ELR (cell line): ENCODE measurements around the gene ARMC3.
A peak's percentile ranks its signal among the peaks of the same experiment; 100 is the strongest.

Experiments
- DNase-seq: peaks from one replicate; pipeline ENCODE4 v3.0.0-alpha.2; 2015; ENCODE audit warnings: low read depth

Gene ARMC3

DNA sequence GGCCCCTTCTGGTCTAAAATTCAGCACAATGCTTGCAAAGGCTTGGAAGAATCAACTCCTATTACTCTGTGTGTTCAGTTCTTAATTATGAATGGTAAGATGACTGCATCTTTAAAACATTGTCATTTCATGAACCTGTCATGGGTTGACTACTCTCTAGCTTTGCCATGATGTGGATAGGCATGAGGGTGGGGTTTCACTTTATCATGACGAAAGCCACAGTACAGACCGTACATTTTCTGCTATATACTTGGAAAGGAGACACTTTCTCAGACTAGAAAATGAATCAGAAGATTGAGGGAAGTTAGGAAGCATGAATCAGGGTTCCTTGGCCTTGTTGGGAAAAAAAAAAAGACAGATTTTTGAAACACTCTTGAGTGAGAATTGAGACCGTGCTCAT is 147.8 kb downstream of the ARMC3 start:
- no peak for DNase-seq

DNA sequence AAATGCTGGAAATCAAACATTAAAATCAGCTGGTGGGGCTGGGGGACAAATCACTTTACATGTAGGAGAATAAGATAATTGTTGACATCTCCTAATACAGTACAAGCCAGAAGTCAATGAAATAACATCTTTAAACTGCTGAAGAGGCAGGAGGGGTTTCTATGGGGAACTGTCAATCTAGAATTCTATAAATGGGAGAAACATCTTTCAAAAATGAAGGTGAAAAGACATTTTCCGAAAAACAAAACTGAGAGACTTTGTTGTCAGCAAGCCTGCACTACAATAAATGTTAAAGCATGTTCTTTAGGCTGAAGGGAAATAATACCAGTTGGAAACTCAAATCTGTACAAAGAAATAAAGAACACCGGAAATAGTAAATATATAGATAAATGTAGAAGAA is 150.3 kb downstream of the ARMC3 start:
- no peak for DNase-seq

GRCh38 chr10:23079700-23080099 is 151.8 kb downstream of the ARMC3 start:
- DNase-seq = no peak

DNA sequence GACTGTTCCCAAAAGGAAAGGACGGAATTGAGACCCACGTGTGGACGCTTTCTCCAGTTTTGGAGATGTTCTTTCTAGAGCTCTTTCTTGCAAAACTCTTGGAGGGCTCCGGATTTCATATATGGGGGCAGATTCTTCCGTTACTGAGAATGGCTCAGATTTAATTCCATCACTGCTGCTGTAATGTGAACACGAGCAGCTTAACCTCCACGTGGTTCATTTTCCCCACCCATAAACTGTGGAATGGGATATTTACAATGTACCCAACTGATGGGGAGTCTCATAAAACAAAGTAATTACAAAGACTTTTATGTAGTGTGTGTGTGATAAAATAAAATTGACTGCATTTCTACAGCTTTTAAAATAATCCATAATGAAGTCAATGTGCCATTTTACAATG is 152.4 kb downstream of the ARMC3 start:
- DNase-seq = no peak

DNA sequence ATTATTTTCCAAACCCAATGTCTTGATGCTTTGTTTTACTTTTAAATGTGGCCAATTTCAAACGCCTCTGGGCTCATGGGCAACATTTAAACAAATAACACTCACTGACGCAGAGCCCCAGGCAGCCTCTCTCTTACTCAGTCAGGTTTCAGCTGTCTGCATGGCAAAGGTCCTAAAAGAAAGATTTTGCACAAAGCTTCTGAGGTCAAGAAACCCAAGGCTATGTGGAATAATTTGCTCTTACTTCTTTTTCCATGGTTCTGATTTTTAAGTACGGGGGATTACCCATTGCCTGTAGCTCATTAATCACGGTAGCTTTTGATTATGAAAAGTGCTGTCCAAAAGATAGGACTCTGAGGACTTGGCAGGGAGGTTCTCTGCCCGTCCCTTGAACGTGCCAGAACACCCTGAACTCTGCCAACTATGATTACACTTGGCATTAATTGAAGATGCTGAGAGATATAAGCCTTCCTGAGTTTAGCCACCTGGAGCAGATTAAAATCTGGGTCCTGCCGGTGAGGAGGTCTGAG is 153.4 kb downstream of the ARMC3 start:
- DNase-seq = peak; percentile 17

GRCh38 chr10:23081891-23082290 is 154.0 kb downstream of the ARMC3 start:
- DNase-seq = peak; percentile 48
